ENCODE measurements around the gene TBC1D17. TPM values are rescaled to one million over a fixed set of nuclear protein-coding genes. Genes with fewer than 3 reads are reported as not detected.
A peak's percentile ranks its signal among the peaks of the same experiment; 100 is the strongest.
"Not testable (repeated sequence)": the region's sequence is repeated elsewhere in the genome, so short reads cannot be mapped to it uniquely, and the experiment has no call there.

TBC1D17 gene
- total RNA-seq, 3 donors from 2014 or later = 33.7 to 55.7 (median 45.1) TPM

DNA sequence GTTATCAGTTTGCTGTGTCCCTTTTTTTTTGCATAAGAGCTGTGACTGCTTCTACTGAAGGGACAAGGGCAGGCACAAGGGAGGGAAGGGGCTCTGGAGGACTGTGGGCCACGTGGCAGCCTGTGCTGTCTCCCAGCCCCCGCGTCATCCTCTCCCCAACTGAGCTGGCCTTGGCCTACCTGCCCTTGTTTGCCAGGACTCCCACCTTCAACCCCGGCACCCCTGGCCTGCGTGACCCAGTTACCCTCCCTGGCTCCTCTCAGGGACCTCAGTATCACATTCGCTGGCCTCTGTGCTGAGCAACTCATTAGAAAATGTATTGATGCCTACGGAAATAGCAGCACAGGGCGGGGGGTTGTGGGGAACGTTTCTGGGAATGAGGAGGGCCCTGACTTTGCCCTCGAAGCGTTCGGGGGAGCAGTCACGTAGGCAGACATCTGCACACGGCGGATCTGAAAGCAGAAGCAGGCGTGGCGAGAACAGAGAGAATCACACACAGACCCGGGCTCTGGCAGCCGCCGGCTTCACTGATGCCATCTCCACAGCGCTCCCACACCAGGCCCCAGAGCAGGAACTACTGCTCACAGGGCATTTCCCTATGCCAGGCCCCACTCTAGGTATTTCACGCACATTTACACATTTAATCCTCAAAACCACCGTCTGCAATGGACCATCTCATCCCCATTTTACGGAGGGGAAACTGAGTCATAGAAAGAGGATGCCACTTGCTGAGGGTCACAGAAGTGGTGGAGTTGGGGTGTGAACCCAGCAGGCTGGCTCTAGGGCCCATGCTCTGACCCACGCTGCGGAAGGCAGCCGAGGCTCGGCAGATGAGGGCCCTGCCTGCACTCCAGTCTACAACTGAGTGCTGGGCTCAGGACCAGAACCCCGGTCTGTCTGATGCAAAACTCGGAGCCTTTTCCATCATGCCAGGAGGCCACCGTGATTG lies 45.8 kb downstream of the TBC1D17 start:
- Histone ChIP-seq H3K4me3 (no peak overlapping the region), H3K4me1 (ENCODE audit: low read depth) (peaks cover 12% of the 10 kb centered on the region), H3K9me3 (no peaks in the 10 kb centered on the region), H3K36me3 (ENCODE audit: low read depth) (no peaks in the 10 kb centered on the region)
- DNase-seq = peak in 1 of 3 donors; percentile 48
- TF ChIP-seq, protein P1, sequence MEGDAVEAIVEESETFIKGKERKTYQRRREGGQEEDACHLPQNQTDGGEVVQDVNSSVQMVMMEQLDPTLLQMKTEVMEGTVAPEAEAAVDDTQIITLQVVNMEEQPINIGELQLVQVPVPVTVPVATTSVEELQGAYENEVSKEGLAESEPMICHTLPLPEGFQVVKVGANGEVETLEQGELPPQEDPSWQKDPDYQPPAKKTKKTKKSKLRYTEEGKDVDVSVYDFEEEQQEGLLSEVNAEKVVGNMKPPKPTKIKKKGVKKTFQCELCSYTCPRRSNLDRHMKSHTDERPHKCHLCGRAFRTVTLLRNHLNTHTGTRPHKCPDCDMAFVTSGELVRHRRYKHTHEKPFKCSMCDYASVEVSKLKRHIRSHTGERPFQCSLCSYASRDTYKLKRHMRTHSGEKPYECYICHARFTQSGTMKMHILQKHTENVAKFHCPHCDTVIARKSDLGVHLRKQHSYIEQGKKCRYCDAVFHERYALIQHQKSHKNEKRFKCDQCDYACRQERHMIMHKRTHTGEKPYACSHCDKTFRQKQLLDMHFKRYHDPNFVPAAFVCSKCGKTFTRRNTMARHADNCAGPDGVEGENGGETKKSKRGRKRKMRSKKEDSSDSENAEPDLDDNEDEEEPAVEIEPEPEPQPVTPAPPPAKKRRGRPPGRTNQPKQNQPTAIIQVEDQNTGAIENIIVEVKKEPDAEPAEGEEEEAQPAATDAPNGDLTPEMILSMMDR (IDR thresholded peaks at IDR 0.05) = no peak
- intact Hi-C loops (cut with DNase I, micrococcal nuclease) = no loop called here
- ATAC-seq = peak; percentile 18

DNA sequence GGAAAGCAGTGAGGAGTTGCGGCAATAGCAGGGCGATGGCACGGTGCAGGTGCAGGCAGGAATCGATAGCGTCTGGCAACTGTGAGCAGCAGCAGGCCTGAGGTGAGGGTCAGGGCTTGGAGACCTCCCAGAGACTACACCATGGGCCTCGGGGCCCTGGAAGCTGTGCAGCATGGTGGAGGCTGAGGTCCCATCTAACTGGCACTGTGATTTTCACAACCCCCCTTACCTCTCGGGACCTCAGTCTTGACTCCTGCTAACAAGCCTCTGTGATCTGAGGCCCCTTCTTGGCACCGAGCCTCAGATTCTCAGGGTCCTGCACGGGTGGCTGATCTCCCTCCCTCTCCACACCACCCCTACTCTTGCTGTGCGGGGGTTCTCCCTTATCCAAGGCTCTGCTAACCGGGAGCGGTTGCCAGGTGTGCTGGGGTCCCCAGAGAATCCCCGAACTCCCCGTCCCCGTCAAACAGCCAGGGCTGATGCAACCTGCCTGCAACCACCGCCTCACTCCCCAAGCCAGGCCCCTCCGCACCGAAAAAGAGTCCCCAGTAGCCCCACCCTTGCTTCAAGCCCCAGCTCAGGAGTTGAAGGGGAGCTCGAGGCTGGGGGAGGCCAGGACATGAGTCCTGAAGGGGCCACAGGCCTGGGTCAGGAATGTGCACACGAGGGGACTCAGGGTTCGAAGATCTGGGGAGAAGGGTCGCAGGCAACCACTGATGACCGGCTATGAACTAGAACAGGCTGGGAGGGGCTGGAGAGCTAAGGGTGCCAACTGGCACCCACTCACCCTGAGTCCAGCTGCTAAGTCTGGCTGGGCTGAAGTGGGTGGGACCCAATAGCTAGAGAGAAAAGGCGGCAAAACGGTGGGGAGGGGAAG lies 46.7 kb downstream of the TBC1D17 start:
- ATAC-seq = no peak

DNA sequence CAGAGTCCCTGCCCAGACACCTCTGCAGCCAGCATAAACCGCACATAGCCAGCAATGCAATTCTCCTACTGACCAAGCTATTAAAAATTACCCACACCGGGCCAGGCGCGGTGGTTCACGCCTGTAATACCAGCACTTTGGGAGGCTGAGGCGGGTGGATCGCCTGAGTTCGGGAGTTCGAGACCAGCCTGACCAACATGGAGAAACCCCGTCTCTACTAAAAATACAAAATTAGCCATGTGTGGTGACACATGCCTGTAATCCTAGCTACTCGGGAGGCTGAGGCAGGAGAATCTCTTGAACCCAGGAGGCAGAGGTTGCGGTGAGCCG lies 47.3 kb downstream of the TBC1D17 start:
- peak in 1 of 3 donors; percentile 24 for DNase-seq
- H3K4me3 ChIP-seq; intact Hi-C loops (cut with DNase I, micrococcal nuclease); H3K36me3 ChIP-seq (ENCODE audit: low read depth); H3K9me3 ChIP-seq; ATAC-seq: not testable (repeated sequence)
- H3K4me1 ChIP-seq (ENCODE audit: low read depth) = peaks cover 15% of the 10 kb centered on the region

More for the DNA sequence above, 46.7 kb downstream of the TBC1D17 start:
- DNase-seq = peak in 1 of 3 donors; percentile 53
- Histone ChIP-seq H3K36me3 (ENCODE audit: low read depth) (no peaks in the 10 kb centered on the region), H3K4me3 (no peak overlapping the region), H3K9me3 (no peaks in the 10 kb centered on the region), H3K4me1 (ENCODE audit: low read depth) (peaks cover 15% of the 10 kb centered on the region)
- intact Hi-C loops (cut with DNase I, micrococcal nuclease) = no loop called here
- TF ChIP-seq, protein P1 (IDR thresholded peaks at IDR 0.05) = no peak

DNA sequence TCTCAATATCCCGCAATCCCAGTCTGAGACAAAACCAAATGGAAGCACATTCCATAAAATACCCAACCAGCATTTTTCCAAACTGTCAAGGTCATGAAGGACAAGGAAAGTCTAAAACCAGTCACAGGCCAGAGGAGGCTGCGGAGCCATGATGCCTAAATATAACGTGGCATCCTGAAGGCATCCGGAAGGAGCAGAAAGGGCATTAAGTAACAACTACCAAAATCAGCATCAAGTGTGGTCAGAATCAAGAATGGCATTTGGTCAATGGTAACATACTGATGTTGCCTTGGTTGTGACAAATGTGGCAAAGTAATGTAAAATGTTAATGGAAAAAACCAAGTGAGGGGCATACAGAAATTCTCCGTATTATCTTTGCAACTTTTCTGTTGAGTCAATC lies 48.0 kb downstream of the TBC1D17 start:
- H3K36me3 ChIP-seq (ENCODE audit: low read depth) = no peaks in the 10 kb centered on the region
- peak in 1 of 3 donors; percentile 5 for DNase-seq
- intact Hi-C loops (cut with DNase I, micrococcal nuclease) = no loop called here
- TF ChIP-seq, protein P1 (IDR thresholded peaks at IDR 0.05) = no peak
- no peak for ATAC-seq
- H3K4me1 ChIP-seq (ENCODE audit: low read depth) = peaks cover 15% of the 10 kb centered on the region
- no peaks in the 10 kb centered on the region for H3K9me3 ChIP-seq
- no peak overlapping the region for H3K4me3 ChIP-seq

DNA sequence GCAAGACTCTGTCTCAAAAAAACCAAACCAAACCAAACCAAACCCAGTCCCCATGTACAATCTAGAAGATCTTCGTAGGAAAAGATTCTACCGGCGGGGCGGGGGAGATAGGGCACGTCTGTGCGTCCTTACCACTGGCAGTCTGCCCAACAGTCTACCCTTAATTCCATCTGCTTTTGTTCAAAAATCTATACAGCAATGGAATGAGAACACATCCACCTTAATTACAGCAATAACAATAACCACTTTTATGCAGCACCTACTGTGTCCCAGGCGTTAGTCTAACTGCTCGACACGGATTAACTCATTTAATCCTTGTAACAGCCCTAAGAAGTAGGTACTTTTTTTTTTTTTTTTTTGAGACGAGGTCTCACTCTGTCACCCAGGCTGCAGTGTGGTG lies 49.0 kb downstream of the TBC1D17 start:
- DNase-seq = peak in 1 of 3 donors; percentile 11
- no peaks in the 10 kb centered on the region for H3K9me3 ChIP-seq

More for the DNA sequence above, 49.0 kb downstream of the TBC1D17 start:
- no peak overlapping the region for H3K4me3 ChIP-seq
- intact Hi-C loops (cut with DNase I, micrococcal nuclease) = no loop called here
- TF ChIP-seq, protein P1 (IDR thresholded peaks at IDR 0.05) = no peak
- no peaks in the 10 kb centered on the region for H3K36me3 ChIP-seq (ENCODE audit: low read depth)
- H3K4me1 ChIP-seq (ENCODE audit: low read depth) = peaks cover 15% of the 10 kb centered on the region
- no peak for ATAC-seq

Data from mucosa of descending colon (tissue), 3 donors.